Tibial artery (tissue), 4 donors: ENCODE results near the gene GPC2.
"Not testable (repeated sequence)": the region's sequence is repeated elsewhere in the genome, so short reads cannot be mapped to it uniquely, and the experiment has no call there.

Source experiments
- DNase-seq, 2 donors: peaks; one replicate each; pipeline ENCODE4 v3.0.0-alpha.2; 2019
- H3K27ac ChIP-seq, 2 donors: fragments of 200-600 bp; sonication (generic) in 1 of 2; 1 replicate in 1 of 2; 2 replicates in 1 of 2; pipeline ENCODE4 v1.5.1; 2018 to 2019; ENCODE audit warnings: mild to moderate bottlenecking in 1 of 2
- H3K27me3 ChIP-seq, 2 donors: fragments of 200-600 bp; sonication (generic) in 1 of 2; one replicate each; pipeline versions ENCODE4 v1.5.1 to v1.6.0; 2016 to 2019
- H3K36me3 ChIP-seq, 3 donors: fragments of 200-600 bp; sonication (generic) in 2 of 3; one replicate each; pipeline ENCODE4 v1.5.1; 2016 to 2019; ENCODE audit warnings: mild to moderate bottlenecking in 2 of 3
- H3K4me1 ChIP-seq, 4 donors: fragments of 200-600 bp; sonication (generic) in 2 of 4; 1 replicate in 3 of 4; 2 replicates in 1 of 4; pipeline ENCODE4 v1.5.1; 2016 to 2019
- H3K4me3 ChIP-seq, 2 donors: fragments of 200-600 bp; sonication (generic) in 1 of 2; 1 replicate in 1 of 2; 2 replicates in 1 of 2; pipeline ENCODE4 v1.5.1; 2018 to 2019; ENCODE audit warnings: mild to moderate bottlenecking in 2 of 2
- H3K9me3 ChIP-seq, 3 donors: fragments of 200-600 bp; sonication (generic) in 1 of 3; one replicate each; pipeline ENCODE4 v1.5.1; 2016 to 2019
- intact Hi-C: fragments of 100-400 bp; cut with DNase I; formaldehyde crosslinking; loops from one replicate; pipeline ENCODE4 v1.15.0; 2023; ENCODE audit warnings: low total_unique reads
- TF ChIP-seq, protein P1 (sequence below), 2 experiments: fragments of 200-600 bp in 1 of 2; fragments of 450-650 bp in 1 of 2; IDR thresholded peaks; one replicate each; pipeline ENCODE4 v1.5.1; 2017 to 2019; ENCODE audit warnings: antibody characterized with exemption in 2 of 2, mild to moderate bottlenecking in 1 of 2, moderate library complexity in 1 of 2

Gene GPC2

DNA sequence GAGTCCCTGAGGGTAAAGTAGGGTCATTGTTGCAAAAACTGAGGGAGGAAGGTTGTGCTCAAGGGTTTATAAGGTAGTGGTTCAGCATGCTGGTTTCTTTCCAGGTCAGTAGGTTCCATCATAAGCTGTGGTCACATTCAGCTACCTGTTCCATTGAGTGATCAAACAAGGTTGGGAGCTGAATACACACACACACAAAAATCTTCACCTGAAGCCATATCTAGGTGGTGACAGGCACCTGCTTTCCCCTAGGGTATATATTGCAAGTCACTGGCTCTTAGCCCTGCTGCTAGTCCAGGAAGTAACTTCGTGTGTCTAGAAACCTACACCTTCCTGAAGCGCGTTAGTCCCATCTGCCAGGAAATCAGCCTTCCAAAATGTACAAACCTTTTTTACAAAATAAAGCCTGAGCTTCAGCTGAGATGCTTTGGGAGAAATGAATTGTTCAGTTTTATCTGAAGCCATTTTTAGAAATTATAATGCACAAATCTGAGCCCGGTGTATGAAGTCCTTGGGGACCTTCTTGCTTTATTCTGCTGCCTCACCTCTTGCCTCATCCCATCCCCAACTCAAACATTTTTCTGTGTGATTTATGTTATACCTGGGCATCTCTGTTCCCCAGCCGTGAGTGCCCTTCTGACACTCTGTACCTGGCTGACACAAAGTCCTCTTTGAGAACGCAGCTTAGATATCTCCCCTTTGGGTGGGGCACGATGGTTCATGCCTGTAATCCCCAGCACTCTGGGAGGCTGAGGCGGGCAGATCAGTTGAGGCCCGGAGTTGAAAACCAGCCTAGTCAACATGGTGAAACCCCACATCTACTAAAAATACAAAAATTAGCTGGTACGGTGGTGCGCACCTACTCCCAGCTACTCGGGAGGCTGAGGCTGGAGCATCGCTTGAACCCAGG, 39.1 kb downstream of the GPC2 start:
- no peak for DNase-seq
- intact Hi-C loops, result loop anchor here (5.0 kb wide), 1 partner anchor 79 kb away; the partner anchor contains the start of gene PVRIG
- Histone ChIP-seq H3K36me3 (no peaks in the 10 kb centered on the region), H3K4me3 (no peak overlapping the region), H3K27ac (no peak overlapping the region), H3K4me1 (no peaks in the 10 kb centered on the region), H3K9me3 (no peaks in the 10 kb centered on the region), H3K27me3 (peaks cover 0 to 8% of the 10 kb centered on the region in 2 donors)
- TF ChIP-seq, protein P1, sequence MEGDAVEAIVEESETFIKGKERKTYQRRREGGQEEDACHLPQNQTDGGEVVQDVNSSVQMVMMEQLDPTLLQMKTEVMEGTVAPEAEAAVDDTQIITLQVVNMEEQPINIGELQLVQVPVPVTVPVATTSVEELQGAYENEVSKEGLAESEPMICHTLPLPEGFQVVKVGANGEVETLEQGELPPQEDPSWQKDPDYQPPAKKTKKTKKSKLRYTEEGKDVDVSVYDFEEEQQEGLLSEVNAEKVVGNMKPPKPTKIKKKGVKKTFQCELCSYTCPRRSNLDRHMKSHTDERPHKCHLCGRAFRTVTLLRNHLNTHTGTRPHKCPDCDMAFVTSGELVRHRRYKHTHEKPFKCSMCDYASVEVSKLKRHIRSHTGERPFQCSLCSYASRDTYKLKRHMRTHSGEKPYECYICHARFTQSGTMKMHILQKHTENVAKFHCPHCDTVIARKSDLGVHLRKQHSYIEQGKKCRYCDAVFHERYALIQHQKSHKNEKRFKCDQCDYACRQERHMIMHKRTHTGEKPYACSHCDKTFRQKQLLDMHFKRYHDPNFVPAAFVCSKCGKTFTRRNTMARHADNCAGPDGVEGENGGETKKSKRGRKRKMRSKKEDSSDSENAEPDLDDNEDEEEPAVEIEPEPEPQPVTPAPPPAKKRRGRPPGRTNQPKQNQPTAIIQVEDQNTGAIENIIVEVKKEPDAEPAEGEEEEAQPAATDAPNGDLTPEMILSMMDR (IDR thresholded peaks at IDR 0.05), result no peak

DNA sequence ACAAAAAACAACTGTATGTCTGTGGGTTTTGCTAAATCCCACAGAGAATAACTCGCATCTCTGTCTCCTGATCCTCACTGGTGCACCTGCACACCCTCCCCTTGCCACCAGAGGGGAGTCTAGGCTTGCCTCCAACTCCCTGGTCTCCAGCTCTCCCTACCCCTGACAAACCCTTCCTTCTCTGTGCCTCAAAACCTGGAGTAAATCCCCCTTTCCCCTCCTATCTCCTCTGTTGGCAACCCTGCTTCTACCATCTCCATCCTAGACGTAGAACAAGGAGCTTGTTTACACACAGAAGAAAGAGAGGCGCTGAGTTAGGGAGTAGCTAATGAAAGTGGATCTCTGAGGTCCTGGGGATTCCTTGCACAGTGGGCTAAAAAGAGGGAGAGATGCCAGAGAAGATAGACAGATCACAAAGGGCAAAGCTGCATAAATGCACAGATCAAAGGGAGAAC, 44.5 kb downstream of the GPC2 start:
- H3K27me3 ChIP-seq, result peaks cover 0 to 5% of the 10 kb centered on the region in 2 donors
- no peaks in the 10 kb centered on the region for H3K9me3 ChIP-seq
- intact Hi-C loops, result no loop called here
- TF ChIP-seq, protein P1 (IDR thresholded peaks at IDR 0.05), result peak; percentile 67 to 70
- H3K4me1 ChIP-seq, result peaks cover 0 to 18% (median 8%) of the 10 kb centered on the region in 4 donors
- no peak overlapping the region for H3K27ac ChIP-seq
- no peak for DNase-seq
- no peaks in the 10 kb centered on the region for H3K36me3 ChIP-seq
- no peak overlapping the region for H3K4me3 ChIP-seq

DNA sequence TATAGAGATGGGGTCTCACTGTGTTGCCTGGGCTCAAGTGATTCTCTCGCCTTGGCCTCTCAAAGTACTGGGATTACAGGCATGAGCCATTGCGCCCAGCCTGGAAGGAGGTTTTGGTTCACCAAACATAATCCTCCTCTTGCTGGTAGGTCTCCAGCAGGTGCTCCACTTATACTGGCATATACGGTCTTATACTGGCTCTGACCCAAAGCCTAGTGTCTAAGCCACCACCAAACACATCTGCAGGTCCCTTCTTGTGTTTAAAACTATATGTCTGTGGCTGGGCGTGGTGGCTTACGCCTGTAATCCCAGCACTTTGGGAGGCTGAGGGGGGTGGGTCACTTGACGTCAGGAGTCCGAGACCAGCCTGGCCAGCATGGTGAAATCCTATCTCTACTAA, 45.1 kb downstream of the GPC2 start:
- Histone ChIP-seq H3K27me3 (peaks cover 0 to 5% of the 10 kb centered on the region in 2 donors), H3K36me3 (no peaks in the 10 kb centered on the region), H3K27ac (no peak overlapping the region), H3K9me3 (no peaks in the 10 kb centered on the region), H3K4me1 (peaks cover 0 to 19% (median 9%) of the 10 kb centered on the region in 4 donors), H3K4me3 (no peak overlapping the region)
- intact Hi-C loops, result no loop called here
- TF ChIP-seq, protein P1 (IDR thresholded peaks at IDR 0.05), result no peak
- no peak for DNase-seq

DNA sequence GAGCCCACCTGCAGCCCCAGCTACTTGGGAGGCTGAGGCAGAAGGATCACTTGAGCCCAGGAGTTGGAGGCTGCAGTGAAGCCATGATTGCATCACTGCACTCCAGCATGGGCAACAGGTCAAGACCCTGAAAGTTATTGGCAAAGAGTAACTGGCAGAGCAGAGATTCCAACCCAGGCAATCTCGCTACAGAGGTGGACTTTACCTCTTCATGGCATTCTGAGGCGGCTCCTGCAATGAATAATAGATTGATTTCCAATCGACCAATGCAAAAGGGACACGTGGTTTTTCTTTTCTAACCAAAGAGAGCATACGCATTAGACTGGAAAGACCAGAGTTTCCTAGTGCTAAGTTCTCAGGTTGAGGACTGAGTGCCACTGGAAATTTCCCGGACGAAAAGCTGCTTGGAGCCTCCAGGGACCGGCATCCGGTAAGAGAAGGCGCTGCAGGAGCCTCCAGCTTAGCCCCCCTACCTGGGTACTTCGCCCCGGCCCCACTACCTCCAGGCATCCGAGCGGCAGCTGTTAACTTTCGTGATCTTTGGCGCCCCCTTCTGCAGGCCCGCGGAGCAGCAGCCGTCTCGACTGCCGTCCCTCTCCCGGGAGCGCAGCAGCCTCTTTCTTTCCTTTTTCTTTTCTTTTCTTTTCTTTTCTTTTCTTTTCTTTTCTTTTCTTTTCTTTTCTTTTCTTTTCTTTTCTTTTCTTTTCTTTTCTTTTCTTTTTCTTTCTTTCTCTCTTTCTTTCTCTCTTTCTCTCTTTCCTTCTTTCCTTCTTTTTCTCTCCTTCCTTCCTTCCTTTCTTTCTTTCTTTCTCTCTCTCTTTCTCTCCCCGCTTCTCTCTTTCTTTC, 46.4 kb downstream of the GPC2 start:
- H3K36me3 ChIP-seq, result no peaks in the 10 kb centered on the region
- peaks cover 0 to 26% (median 12%) of the 10 kb centered on the region in 4 donors for H3K4me1 ChIP-seq
- H3K4me3 ChIP-seq, result peak overlapping the region in 1 of 2 donors; percentile 19
- H3K27me3 ChIP-seq, result no peaks in the 10 kb centered on the region
- TF ChIP-seq, protein P1 (IDR thresholded peaks at IDR 0.05), result peak; percentile 80 to 89
- H3K9me3 ChIP-seq, result no peaks in the 10 kb centered on the region
- DNase-seq, result peak; percentile 72 to 86
- intact Hi-C loops, result no loop called here
- no peak overlapping the region for H3K27ac ChIP-seq

DNA sequence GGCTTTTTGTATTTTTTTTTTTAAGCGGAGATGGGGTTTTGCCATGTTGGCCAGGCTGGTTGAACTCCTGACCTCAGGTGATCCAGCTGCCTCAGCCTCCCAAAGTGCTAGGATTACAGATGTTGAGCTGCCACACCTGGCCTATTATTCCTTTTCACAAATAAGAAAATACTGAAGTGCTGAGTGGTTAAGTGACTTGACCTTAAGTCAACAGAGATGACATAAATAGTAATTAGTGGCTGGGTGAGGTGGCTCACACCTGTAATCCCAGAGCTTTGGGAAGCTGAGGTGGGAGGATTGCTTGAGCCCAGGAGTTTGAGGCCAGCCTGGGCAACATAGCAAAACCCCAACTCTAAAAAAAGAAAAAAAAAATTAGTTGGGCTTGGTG, 47.0 kb downstream of the GPC2 start:
- H3K9me3 ChIP-seq, H3K27me3 ChIP-seq, DNase-seq, H3K36me3 ChIP-seq, intact Hi-C loops, H3K4me3 ChIP-seq, H3K27ac ChIP-seq: not testable (repeated sequence)
- peaks cover 0 to 31% (median 15%) of the 10 kb centered on the region in 4 donors for H3K4me1 ChIP-seq
